DND-41 (cell line): ENCODE data around the gene RPL11.

ENCODE experiments used
- CTCF ChIP-seq: IDR thresholded peaks from 2 replicates; pipeline ENCODE4 v1.5.1; 2012; ENCODE audit warnings: borderline replicate concordance, low read length, moderate library complexity, mild to moderate bottlenecking; ENCODE audit not compliant: poor library complexity, severe bottlenecking; ENCODE audit errors: extremely low read depth
- EZH2 ChIP-seq: IDR thresholded peaks from 3 replicates; pipeline ENCODE4 v1.6.1; 2012; ENCODE audit warnings: borderline replicate concordance, low read depth, mild to moderate bottlenecking, moderate library complexity, low read length, inconsistent platforms; ENCODE audit not compliant: severe bottlenecking

- no peak for TF ChIP-seq CTCF
- no peak for TF ChIP-seq EZH2
Observed at GRCh38 chr1:23699280-23700179, 7.9 kb downstream of the RPL11 start.
